H1 (cell line): Measurements from ENCODE around the gene CXorf65. TPM values are rescaled to one million over a fixed set of nuclear protein-coding genes. Genes with fewer than 3 reads are reported as not detected.

Experiments
- CTCF ChIA-PET: fragments of 300-600 bp; sonication (Branson Sonifier 250); formaldehyde crosslinking; loops from one replicate; lab custom pipeline; 2021; ENCODE audit not compliant: partially characterized antibody; lab: Charles Lee
- POLR2A ChIA-PET: fragments of 300-600 bp; sonication (Branson Sonifier 250); formaldehyde crosslinking; loops from one replicate; lab custom pipeline; 2021; ENCODE audit warnings: inconsistent platforms; ENCODE audit not compliant: partially characterized antibody; lab: Charles Lee
- DNase-seq, 2 experiments: peaks; one replicate each; pipeline versions ENCODE4 v3.0.0 to v3.0.0-alpha.2; 2010 to 2022; ENCODE audit warnings: low spot score in 2 of 2, low read depth in 1 of 2, mixed read lengths in 1 of 2
- FAIRE-seq: peaks from 2 replicates; lab custom pipeline; 2011; peaks lifted over from hg19 to GRCh38; lab: Jason Lieb, UNC
- H2AFZ ChIP-seq: 2 replicates; pipeline ENCODE4 v1.8.1; 2012; ENCODE audit warnings: low read length, inconsistent platforms
- H2AK5ac ChIP-seq: 2 replicates; pipeline ENCODE4 v1.6.1; 2013; ENCODE audit warnings: low read depth, low read length
- H2BK120ac ChIP-seq: replicated peaks from 2 replicates; pipeline ENCODE3; 2013; ENCODE audit warnings: low read depth, low read length, inconsistent platforms
- H2BK12ac ChIP-seq: 2 replicates; pipeline ENCODE4 v1.6.1; 2013; ENCODE audit warnings: low read depth, low read length
- H2BK15ac ChIP-seq: 2 replicates; pipeline ENCODE4 v1.6.1; 2013; ENCODE audit warnings: low read length
- H2BK20ac ChIP-seq: 2 replicates; pipeline ENCODE4 v1.6.1; 2013; ENCODE audit warnings: low read length
- H2BK5ac ChIP-seq: 2 replicates; pipeline ENCODE4 v1.6.1; 2013; ENCODE audit warnings: low read depth, low read length
- H3K14ac ChIP-seq: 2 replicates; pipeline ENCODE4 v1.6.1; 2013; ENCODE audit warnings: inconsistent platforms; ENCODE audit not compliant: insufficient read length
- H3K18ac ChIP-seq: 2 replicates; pipeline ENCODE4 v1.6.1; 2013; ENCODE audit warnings: low read length; ENCODE audit errors: extremely low read depth
- H3K23ac ChIP-seq: 2 replicates; pipeline ENCODE4 v1.6.1; 2013; ENCODE audit warnings: inconsistent platforms; ENCODE audit not compliant: insufficient read length
- H3K23me2 ChIP-seq: 2 replicates; pipeline ENCODE4 v1.6.1; 2013; ENCODE audit warnings: low read depth, low read length
- H3K27ac ChIP-seq: 2 replicates; pipeline ENCODE4 v1.6.1; 2011; ENCODE audit warnings: low read depth, low read length, inconsistent platforms
- H3K27me3 ChIP-seq, 4 experiments: replicated peaks in 1 of 4; 1 replicate in 1 of 4; 2 replicates in 3 of 4; pipeline versions ENCODE4 v1.6.1 to v1.8.1; 2011 to 2013; ENCODE audit warnings: low read length in 3 of 4, mild to moderate bottlenecking in 3 of 4, inconsistent platforms in 2 of 4, mixed read lengths in 2 of 4, moderate library complexity in 1 of 4; ENCODE audit not compliant: control insufficient read depth in 3 of 4, insufficient read depth in 3 of 4; ENCODE audit errors: extremely low read depth in 1 of 4
- H3K36me3 ChIP-seq, 4 experiments: 2 replicates each; pipeline versions ENCODE4 v1.6.1 to v1.8.1; 2011 to 2013; ENCODE audit warnings: mild to moderate bottlenecking in 4 of 4, low read length in 3 of 4, moderate library complexity in 2 of 4, control low read depth in 1 of 4, inconsistent platforms in 1 of 4; ENCODE audit not compliant: insufficient read depth in 4 of 4, control insufficient read depth in 2 of 4
- H3K4ac ChIP-seq: replicated peaks from 2 replicates; pipeline ENCODE3; 2013; ENCODE audit warnings: low read length, low read depth, mixed read lengths, inconsistent platforms; ENCODE audit not compliant: insufficient read length
- H3K4me1 ChIP-seq, 4 experiments: replicated peaks in 1 of 4; 1 replicate in 1 of 4; 2 replicates in 3 of 4; pipeline versions ENCODE4 v1.6.1 to v1.8.1; 2011 to 2013; ENCODE audit warnings: low read length in 3 of 4, inconsistent platforms in 2 of 4, mixed read lengths in 1 of 4; ENCODE audit not compliant: insufficient read depth in 4 of 4, control insufficient read depth in 3 of 4
- H3K4me2 ChIP-seq, 2 experiments: 2 replicates each; pipeline versions ENCODE4 v1.6.1 to v1.8.1; 2011 to 2013; ENCODE audit warnings: low read depth in 2 of 2, low read length in 2 of 2, control low read depth in 1 of 2, inconsistent platforms in 1 of 2, mild to moderate bottlenecking in 1 of 2; ENCODE audit not compliant: insufficient read depth in 1 of 2
- H3K4me3 ChIP-seq, 4 experiments: fragments of 200-600, 300-600 bp in 1 of 4; sonication (generic), shearing (Covaris generic), sonication (Bioruptor Twin) in 1 of 4; 2 replicates each; pipeline versions ENCODE4 v1.5.1 to v1.8.1; 2011 to 2016; ENCODE audit warnings: low read length in 4 of 4, low read depth in 3 of 4, control low read depth in 2 of 4, inconsistent platforms in 2 of 4, mild to moderate bottlenecking in 2 of 4, mixed read lengths in 1 of 4, moderate library complexity in 1 of 4; ENCODE audit not compliant: insufficient read depth in 2 of 4; ENCODE audit errors: extremely low read depth in 1 of 4
- H3K56ac ChIP-seq: replicated peaks from 2 replicates; pipeline ENCODE3; 2013; ENCODE audit warnings: low read depth, mild to moderate bottlenecking, mixed read lengths, low read length, inconsistent platforms; ENCODE audit not compliant: insufficient read length
- H3K79me1 ChIP-seq: 2 replicates; pipeline ENCODE4 v1.6.1; 2013; ENCODE audit warnings: low read depth, low read length, control low read depth
- H3K79me2 ChIP-seq, 2 experiments: 2 replicates each; pipeline versions ENCODE4 v1.6.1 to v1.8.1; 2012 to 2013; ENCODE audit warnings: low read length in 2 of 2, mild to moderate bottlenecking in 2 of 2, inconsistent platforms in 1 of 2; ENCODE audit not compliant: insufficient read depth in 2 of 2, control insufficient read depth in 1 of 2
- H3K9ac ChIP-seq, 4 experiments: replicated peaks in 1 of 4; 1 replicate in 1 of 4; 2 replicates in 3 of 4; pipeline versions ENCODE4 v1.6.1 to v1.8.1; 2011 to 2013; ENCODE audit warnings: low read depth in 3 of 4, low read length in 3 of 4, control low read depth in 2 of 4, mild to moderate bottlenecking in 2 of 4, moderate library complexity in 2 of 4, inconsistent platforms in 1 of 4; ENCODE audit errors: extremely low read depth in 1 of 4
- H3K9me3 ChIP-seq, 2 experiments: 2 replicates each; pipeline versions ENCODE4 v1.6.1 to v1.8.1; 2012 to 2013; ENCODE audit warnings: mild to moderate bottlenecking in 2 of 2, moderate library complexity in 2 of 2, control low read depth in 1 of 2, inconsistent platforms in 1 of 2, low read depth in 1 of 2, low read length in 1 of 2, mixed read lengths in 1 of 2; ENCODE audit not compliant: insufficient read depth in 2 of 2
- H4K20me1 ChIP-seq, 2 experiments: replicated peaks in 1 of 2; 2 replicates each; pipeline versions ENCODE3 to v1.8.1; 2011 to 2013; ENCODE audit warnings: inconsistent platforms in 2 of 2, low read length in 2 of 2, mild to moderate bottlenecking in 1 of 2; ENCODE audit not compliant: insufficient read depth in 2 of 2, control insufficient read depth in 1 of 2
- H4K5ac ChIP-seq: 2 replicates; pipeline ENCODE4 v1.6.1; 2013; ENCODE audit warnings: low read length, low read depth, mixed read lengths, inconsistent platforms; ENCODE audit not compliant: insufficient read length
- H4K8ac ChIP-seq: 2 replicates; pipeline ENCODE4 v1.8.0; 2013; ENCODE audit warnings: mild to moderate bottlenecking, moderate library complexity, low read length, inconsistent platforms; ENCODE audit not compliant: insufficient read depth; ENCODE audit errors: extremely low read depth
- H4K91ac ChIP-seq: replicated peaks from 2 replicates; pipeline ENCODE3; 2013; ENCODE audit warnings: low read length, mixed read lengths, inconsistent platforms; ENCODE audit not compliant: insufficient read length
- BRCA1 ChIP-seq: IDR thresholded peaks from 2 replicates; pipeline ENCODE4 v1.6.1; 2012; ENCODE audit warnings: low read depth, low read length, improper control_type of control experiment
- CTCF ChIP-seq, 3 experiments: IDR thresholded peaks; 1 replicate in 2 of 3; 2 replicates in 1 of 3; pipeline versions ENCODE4 v1.5.1 to v1.6.1; 2011; ENCODE audit warnings: low read length in 3 of 3, mild to moderate bottlenecking in 3 of 3, inconsistent platforms in 2 of 3, low read depth in 1 of 3, moderate library complexity in 1 of 3; ENCODE audit not compliant: insufficient read depth in 1 of 3; ENCODE audit errors: control extremely low read depth in 1 of 3
- RAD21 ChIP-seq, 2 experiments: IDR thresholded peaks in 1 of 2; conservative IDR thresholded peaks in 1 of 2; 2 replicates each; pipeline ENCODE4 v1.6.1; 2011; ENCODE audit warnings: low read depth in 2 of 2, low read length in 2 of 2, improper control_type of control experiment in 1 of 2, inconsistent platforms in 1 of 2, mild to moderate bottlenecking in 1 of 2, moderate library complexity in 1 of 2
- WGBS, 2 experiments: shearing (Covaris generic) in 1 of 2; methylation state at CpG; one replicate each; pipeline versions ENCODE4 v1.1.6 to v1.1.7; 2013 to 2015; ENCODE audit warnings: low lambda C conversion rate in 2 of 2, mixed read lengths in 2 of 2, inconsistent platforms in 1 of 2, low coverage in 1 of 2, missing lambda C conversion rate in 1 of 2; ENCODE audit not compliant: insufficient replicate concordance in 2 of 2, insufficient coverage in 1 of 2, insufficient read length in 1 of 2; ENCODE audit errors: extremely low coverage in 1 of 2, missing lambda C conversion rate in 1 of 2; 5-methylcytosine and 5-hydroxymethylcytosine counted together
- polyA plus RNA-seq, 7 experiments: library from polyadenylated mRNA; depleted of rRNA in 3 of 7; stranded (reverse) in 5 of 7; unstranded in 2 of 7; fragments of >200 nt in 5 of 7; fragments of 200-250 nt in 2 of 7; gene quantifications; 1 replicate in 5 of 7; 2 replicates in 1 of 7; 4 replicates in 1 of 7; pipeline versions ENCODE4 v1.2.1 to v1.2.3, GENCODE V29; 2011 to 2013; ENCODE audit warnings: missing spikeins in 2 of 7, mixed read lengths in 2 of 7
- total RNA-seq: library from RNA; stranded (reverse); fragmentation: NEBNext Ultra II Directional; extraction: Animal tissue kit (Norgen Biotek cat#: 25700); gene quantifications from 2 replicates; pipeline ENCODE4 v1.2.1, GENCODE V29; 2021

CXorf65 gene
- total and polyA plus RNA-seq, 2 of the 8 experiments (the other 6 are each of a cell fraction or from before 2014, with no cell fraction given): not detected

GRCh38 chrX:71128915-71129765 is 22.6 kb upstream of the CXorf65 start:
- peak; percentile 96 for FAIRE-seq
- H3K79me1 ChIP-seq: no peaks in the 10 kb centered on the region
- H4K5ac ChIP-seq: no peak overlapping the region
- CTCF ChIA-PET: interaction anchor here (0.8 to 3.5 kb wide), 15 partner anchors 9 to 159 kb away, joined by 3 to 13 read pairs (median 4); partner anchors contain the start of genes FOXO4, MED12 and SNX12
- H3K4ac ChIP-seq: no peak overlapping the region
- H2BK20ac ChIP-seq: no peak overlapping the region
- H3K23me2 ChIP-seq: no peaks in the 10 kb centered on the region
- H3K14ac ChIP-seq: no peak overlapping the region
- H4K20me1 ChIP-seq: no peaks in the 10 kb centered on the region
- no peaks in the 10 kb centered on the region for H3K79me2 ChIP-seq
- H2AFZ ChIP-seq: no peak overlapping the region
- H3K18ac ChIP-seq: no peak overlapping the region
- peak in 1 of 2 experiments; percentile 76 for DNase-seq
- H3K4me1 ChIP-seq: no peaks in the 10 kb centered on the region
- H4K91ac ChIP-seq: no peak overlapping the region
- no peaks in the 10 kb centered on the region for H3K9me3 ChIP-seq
- H4K8ac ChIP-seq: no peak overlapping the region
- no peak overlapping the region for H3K4me2 ChIP-seq
- no peak overlapping the region for H3K56ac ChIP-seq
- WGBS, 2 experiments: 49% methylated on average over 17 of the region's 18 CpGs; no CpG with 5 or more reads in 1 of the 2 experiments
- TF ChIP-seq RAD21 (IDR thresholded peaks at IDR 0.05 in 1 of 2, conservative IDR thresholded peaks at IDR 0.05 in 1 of 2; ENCODE audit: low read depth in 2 of 2, low read length in 2 of 2) (peak; percentile 78 to 80), CTCF (IDR thresholded peaks at IDR 0.05; ENCODE audit: control extremely low read depth in 1 of 3, insufficient read depth in 1 of 3, low read depth in 1 of 3, low read length in 3 of 3) (peak; percentile 82 to 89 (median 85)), BRCA1 (no peak)
- TF ChIP-seq, all 59 proteins: peak for 2
- Histone ChIP-seq H2BK5ac (no peak overlapping the region), H3K36me3 (peaks cover 3 to 60% (median 34%) of the 10 kb centered on the region in 4 experiments; a peak in 6 of 8 replicates), H3K23ac (no peak overlapping the region), H2BK15ac (no peak overlapping the region), H3K27me3 (no peaks in the 10 kb centered on the region), H2BK120ac (no peak overlapping the region), H3K27ac (no peak overlapping the region), H3K9ac (no peak overlapping the region), H2BK12ac (no peak overlapping the region), H3K4me3 (no peak overlapping the region), H2AK5ac (no peak overlapping the region)
- POLR2A ChIA-PET: interaction anchor here (1.3 to 1.7 kb wide), 2 partner anchors 29 to 53 kb away, joined by 4 to 5 read pairs; no protein-coding TSS in a partner anchor
